HG03025 (cell line): Measurements from ENCODE around the gene PRKCE.

Source experiments
- ATAC-seq: cut with Tn5 transposase; IDR thresholded peaks from one replicate; pipeline ENCODE4 v1.9.1; 2021; ENCODE audit warnings: mild to moderate bottlenecking, moderate library complexity; ENCODE audit not compliant: unreplicated experiment, low FRiP score

Gene PRKCE

GRCh38 chr2:45945302-45945717 lies 293.8 kb downstream of the PRKCE start:
- no peak for ATAC-seq

GRCh38 chr2:45946023-45946422 lies 294.5 kb downstream of the PRKCE start:
- ATAC-seq, result no peak

GRCh38 chr2:45950606-45951005 lies 299.1 kb downstream of the PRKCE start:
- no peak for ATAC-seq

- no peak for ATAC-seq
These were observed 299.7 kb downstream of the PRKCE start for GRCh38 chr2:45951025-45951727.

- ATAC-seq, result no peak
These were observed 301.1 kb downstream of the PRKCE start for GRCh38 chr2:45952591-45952990.

GRCh38 chr2:45953376-45954027 lies 302.0 kb downstream of the PRKCE start:
- no peak for ATAC-seq

- no peak for ATAC-seq
These were observed 302.9 kb downstream of the PRKCE start for GRCh38 chr2:45954233-45954850.

GRCh38 chr2:45957533-45958227 lies 306.2 kb downstream of the PRKCE start:
- ATAC-seq, result no peak

GRCh38 chr2:45960057-45960863 lies 308.8 kb downstream of the PRKCE start:
- ATAC-seq, result no peak

- ATAC-seq, result no peak
These were observed 310.9 kb downstream of the PRKCE start for GRCh38 chr2:45962177-45962921.

- no peak for ATAC-seq
These were observed 312.3 kb downstream of the PRKCE start for GRCh38 chr2:45963816-45964215.

GRCh38 chr2:45964223-45964841 lies 312.9 kb downstream of the PRKCE start:
- no peak for ATAC-seq

- no peak for ATAC-seq
These were observed 313.4 kb downstream of the PRKCE start for GRCh38 chr2:45964906-45965305.

- no peak for ATAC-seq
These were observed 314.5 kb downstream of the PRKCE start for GRCh38 chr2:45965871-45966498.

- ATAC-seq, result no peak
These were observed 317.6 kb downstream of the PRKCE start for GRCh38 chr2:45968946-45969584.

GRCh38 chr2:45973426-45973825 lies 322.0 kb downstream of the PRKCE start:
- ATAC-seq, result no peak

- peak; percentile 74 for ATAC-seq
These were observed 322.6 kb downstream of the PRKCE start for GRCh38 chr2:45974056-45974455.

GRCh38 chr2:45974762-45975408 lies 323.4 kb downstream of the PRKCE start:
- ATAC-seq, result peak; percentile 68
